SK-N-MC (cell line): ENCODE results near the gene WDR90.

Experiments used
- EZH2 ChIP-seq: fragments of 200-600 bp; sonication (generic); IDR thresholded peaks from one replicate; pipeline ENCODE4 v1.6.1; 2017; ENCODE audit warnings: antibody characterized with exemption
- FOXP2 ChIP-seq: optimal IDR thresholded peaks from 2 replicates; pipeline ENCODE3; 2011; ENCODE audit warnings: mild to moderate bottlenecking, moderate library complexity; ENCODE audit not compliant: insufficient read depth; ENCODE audit errors: extremely low read length, control extremely low read depth
- POLR2AphosphoS5 ChIP-seq: IDR thresholded peaks from 2 replicates; pipeline ENCODE4 v1.6.1; 2012; ENCODE audit warnings: mild to moderate bottlenecking, low read depth, low read length, borderline replicate concordance

DNA sequence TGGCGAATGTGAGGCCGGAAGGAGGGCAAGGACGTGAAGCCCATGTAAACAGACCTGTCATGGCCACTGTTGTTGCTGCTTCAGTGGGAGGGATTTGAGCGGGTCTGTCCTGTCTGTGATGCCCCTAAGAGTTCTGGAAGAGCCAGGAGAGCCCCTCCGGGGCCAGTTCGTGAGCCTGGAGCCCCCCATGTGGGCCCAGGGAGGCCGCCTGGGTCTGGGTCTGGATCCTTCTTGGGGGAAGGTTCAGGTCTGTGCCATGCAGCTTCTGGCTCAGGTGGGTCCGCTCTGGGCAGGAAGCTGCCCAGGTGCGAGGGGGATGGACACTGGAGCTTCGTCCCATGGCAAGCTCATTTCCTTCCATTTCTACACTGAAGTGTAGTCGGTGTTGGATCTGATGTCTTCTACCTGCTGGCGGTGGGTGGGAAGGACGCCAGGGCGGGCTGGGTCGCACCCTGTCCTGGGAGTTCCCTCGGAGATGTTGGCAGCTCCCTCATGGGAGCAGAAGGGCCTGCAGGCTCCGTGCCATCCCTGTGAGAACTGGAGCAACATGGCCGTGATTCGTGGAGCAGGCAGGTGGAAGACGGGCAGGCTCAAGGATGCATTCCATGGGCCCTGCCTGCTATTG is 29.6 kb upstream of the WDR90 start:
- TF ChIP-seq EZH2: no peak
- TF ChIP-seq POLR2AphosphoS5: no peak
- TF ChIP-seq FOXP2: no peak
